Esophagus muscularis mucosa (tissue), 3 donors: ENCODE data around the gene POU2F2.

Source experiments
- CTCF ChIP-seq, 3 experiments: fragments of 200-600 bp in 2 of 3; fragments of 450-650 bp in 1 of 3; sonication (generic) in 2 of 3; IDR thresholded peaks; one replicate each; pipeline ENCODE4 v1.5.1; 2017 to 2019; ENCODE audit warnings: antibody characterized with exemption in 3 of 3, mild to moderate bottlenecking in 2 of 3, moderate library complexity in 1 of 3
- EP300 ChIP-seq: sonication (generic); formaldehyde crosslinking; IDR thresholded peaks from one replicate; pipeline ENCODE4 v1.6.1; 2017; ENCODE audit warnings: antibody characterized with exemption

- TF ChIP-seq CTCF (IDR thresholded peaks at IDR 0.05): no peak
- no peak for TF ChIP-seq EP300
Observed at GRCh38 chr19:42110658-42111057, 21.6 kb downstream of the POU2F2 start.
